SU-DHL-6 (cell line): ENCODE results near the gene ZMYND8.

Source experiments
- CTCF ChIP-seq: fragments of 200-600 bp; sonication (generic); IDR thresholded peaks from one replicate; pipeline ENCODE4 v1.5.1; 2017; ENCODE audit warnings: antibody characterized with exemption, mild to moderate bottlenecking, low read length, moderate library complexity; ENCODE audit not compliant: insufficient read depth, poor library complexity, severe bottlenecking
- EZH2phosphoT487 ChIP-seq: fragments of 200-600 bp; sonication (generic), shearing (Covaris generic); conservative IDR thresholded peaks from 2 replicates; pipeline ENCODE4 v1.6.1; 2018; ENCODE audit warnings: mild to moderate bottlenecking, antibody characterized with exemption, low read length, moderate library complexity, mixed read lengths

- TF ChIP-seq CTCF: no peak
- no peak for TF ChIP-seq EZH2phosphoT487
Measured at GRCh38 chr20:47361057-47361915, 4.8 kb upstream of the ZMYND8 start.
